ENCODE data around the gene ASIC1.

ASIC1 gene

GRCh38 chr12:50061171-50061570 lies 3.8 kb downstream of the ASIC1 start:
- Histone ChIP-seq H3K4me3 (ENCODE audit: low read depth, low read length, poor library complexity, severe bottlenecking) (no peak overlapping the region), H4K20me1 (ENCODE audit: insufficient read depth, low read length) (no peaks in the 10 kb centered on the region), H3F3A (ENCODE audit: insufficient read depth, low read length) (no peaks in the 10 kb centered on the region), H3K4me1 (ENCODE audit: insufficient read depth, low read length, severe bottlenecking) (peaks cover 30% of the 10 kb centered on the region), H3K36me3 (ENCODE audit: insufficient read depth, low read length) (no peaks in the 10 kb centered on the region), H3K79me2 (ENCODE audit: insufficient read depth, low read length) (no peaks in the 10 kb centered on the region), H3K9me3 (ENCODE audit: low read length) (no peaks in the 10 kb centered on the region), H2AFZ (ENCODE audit: low read length) (no peak overlapping the region), H3K4me2 (ENCODE audit: low read length) (no peak overlapping the region), H3K27me3 (ENCODE audit: insufficient read depth, low read length) (peaks cover 8% of the 10 kb centered on the region; the same call in 1 of the 2 replicates), H3K27ac (ENCODE audit: low read depth, low read length, poor library complexity, severe bottlenecking) (no peak overlapping the region), H3K9ac (ENCODE audit: low read length) (no peak overlapping the region), H3K9me2 (ENCODE audit: low read depth, low read length) (no peaks in the 10 kb centered on the region)
- no peak for TF ChIP-seq CTCF (IDR thresholded peaks at IDR 0.05; ENCODE audit: low read length)
- TF ChIP-seq EZH2 (IDR thresholded peaks at IDR 0.05; ENCODE audit: borderline replicate concordance, low read length), result no peak

GRCh38 chr12:50061946-50062686 lies 4.7 kb downstream of the ASIC1 start:
- Histone ChIP-seq H3K9ac (ENCODE audit: low read length) (no peak overlapping the region), H3K27ac (ENCODE audit: low read depth, low read length, poor library complexity, severe bottlenecking) (no peak overlapping the region), H3K79me2 (ENCODE audit: insufficient read depth, low read length) (no peaks in the 10 kb centered on the region), H3K4me1 (ENCODE audit: insufficient read depth, low read length, severe bottlenecking) (peaks cover 25% of the 10 kb centered on the region), H2AFZ (ENCODE audit: low read length) (no peak overlapping the region), H3K36me3 (ENCODE audit: insufficient read depth, low read length) (no peaks in the 10 kb centered on the region), H3K9me2 (ENCODE audit: low read depth, low read length) (no peaks in the 10 kb centered on the region), H3K9me3 (ENCODE audit: low read length) (no peaks in the 10 kb centered on the region), H3F3A (ENCODE audit: insufficient read depth, low read length) (no peaks in the 10 kb centered on the region), H3K4me3 (ENCODE audit: low read depth, low read length, poor library complexity, severe bottlenecking) (no peak overlapping the region), H4K20me1 (ENCODE audit: insufficient read depth, low read length) (no peaks in the 10 kb centered on the region), H3K4me2 (ENCODE audit: low read length) (no peak overlapping the region), H3K27me3 (ENCODE audit: insufficient read depth, low read length) (peaks cover 2% of the 10 kb centered on the region; the same call in 1 of the 2 replicates)
- TF ChIP-seq CTCF (IDR thresholded peaks at IDR 0.05; ENCODE audit: low read length) (no peak), EZH2 (IDR thresholded peaks at IDR 0.05; ENCODE audit: borderline replicate concordance, low read length) (no peak)

- Histone ChIP-seq H3K4me1 (ENCODE audit: insufficient read depth, low read length, severe bottlenecking) (peaks cover 20% of the 10 kb centered on the region), H3K27ac (ENCODE audit: low read depth, low read length, poor library complexity, severe bottlenecking) (no peak overlapping the region), H3K79me2 (ENCODE audit: insufficient read depth, low read length) (no peaks in the 10 kb centered on the region), H3F3A (ENCODE audit: insufficient read depth, low read length) (no peaks in the 10 kb centered on the region), H3K36me3 (ENCODE audit: insufficient read depth, low read length) (no peaks in the 10 kb centered on the region), H3K9me2 (ENCODE audit: low read depth, low read length) (no peaks in the 10 kb centered on the region), H3K4me2 (ENCODE audit: low read length) (no peak overlapping the region), H3K9ac (ENCODE audit: low read length) (no peak overlapping the region), H3K4me3 (ENCODE audit: low read depth, low read length, poor library complexity, severe bottlenecking) (no peak overlapping the region), H3K27me3 (ENCODE audit: insufficient read depth, low read length) (peaks cover 2% of the 10 kb centered on the region; the same call in 1 of the 2 replicates), H4K20me1 (ENCODE audit: insufficient read depth, low read length) (no peaks in the 10 kb centered on the region), H2AFZ (ENCODE audit: low read length) (no peak overlapping the region), H3K9me3 (ENCODE audit: low read length) (no peaks in the 10 kb centered on the region)
- TF ChIP-seq EZH2 (IDR thresholded peaks at IDR 0.05; ENCODE audit: borderline replicate concordance, low read length) (no peak), CTCF (IDR thresholded peaks at IDR 0.05; ENCODE audit: low read length) (no peak)
Measured at GRCh38 chr12:50062728-50063460, 5.5 kb downstream of the ASIC1 start.

Measured in OCI-LY1 (cell line).